Measurements from ENCODE around the gene ALKBH2. TPM values are rescaled to one million over a fixed set of nuclear protein-coding genes. Genes with fewer than 3 reads are reported as not detected.
"Not testable (repeated sequence)": the region's sequence is repeated elsewhere in the genome, so short reads cannot be mapped to it uniquely, and the experiment has no call there.

Gene ALKBH2
- total RNA-seq, 1 donor from 2014 or later = 10.6 TPM

DNA sequence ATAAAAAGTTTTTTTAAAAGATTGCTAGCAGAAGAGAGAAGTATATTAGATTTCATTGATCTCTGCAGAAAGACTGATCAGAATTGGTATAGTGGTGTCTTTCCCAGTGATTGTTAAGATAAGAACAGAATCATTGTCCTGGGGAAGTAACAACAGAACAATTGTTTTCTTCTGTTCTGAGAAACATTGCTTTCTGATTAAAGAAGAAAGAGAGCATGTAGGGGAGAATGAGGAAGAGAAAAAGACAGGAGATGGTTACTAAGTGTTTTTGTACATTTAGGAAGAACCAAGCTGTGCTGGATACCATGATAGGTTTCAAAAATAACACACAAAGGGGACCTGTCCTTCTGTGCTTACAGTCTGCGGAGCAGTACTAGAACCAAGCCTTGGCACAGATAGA is 35.9 kb downstream of the ALKBH2 start:
- Mint-ChIP-seq H3K4me3 (ENCODE audit: unreplicated experiment) (no peak overlapping the region), H3K27me3 (ENCODE audit: low read depth) (no peaks in the 10 kb centered on the region), H3K4me1 (ENCODE audit: low read depth) (peaks cover 11% of the 10 kb centered on the region), H3K27ac (ENCODE audit: unreplicated experiment) (no peak overlapping the region), H3K36me3 (ENCODE audit: low read depth) (peaks cover 8% of the 10 kb centered on the region), H3K9me3 (ENCODE audit: low read depth) (no peaks in the 10 kb centered on the region)
- no peak for DNase-seq (ENCODE audit: low spot score)
- TF ChIP-seq, protein P1, sequence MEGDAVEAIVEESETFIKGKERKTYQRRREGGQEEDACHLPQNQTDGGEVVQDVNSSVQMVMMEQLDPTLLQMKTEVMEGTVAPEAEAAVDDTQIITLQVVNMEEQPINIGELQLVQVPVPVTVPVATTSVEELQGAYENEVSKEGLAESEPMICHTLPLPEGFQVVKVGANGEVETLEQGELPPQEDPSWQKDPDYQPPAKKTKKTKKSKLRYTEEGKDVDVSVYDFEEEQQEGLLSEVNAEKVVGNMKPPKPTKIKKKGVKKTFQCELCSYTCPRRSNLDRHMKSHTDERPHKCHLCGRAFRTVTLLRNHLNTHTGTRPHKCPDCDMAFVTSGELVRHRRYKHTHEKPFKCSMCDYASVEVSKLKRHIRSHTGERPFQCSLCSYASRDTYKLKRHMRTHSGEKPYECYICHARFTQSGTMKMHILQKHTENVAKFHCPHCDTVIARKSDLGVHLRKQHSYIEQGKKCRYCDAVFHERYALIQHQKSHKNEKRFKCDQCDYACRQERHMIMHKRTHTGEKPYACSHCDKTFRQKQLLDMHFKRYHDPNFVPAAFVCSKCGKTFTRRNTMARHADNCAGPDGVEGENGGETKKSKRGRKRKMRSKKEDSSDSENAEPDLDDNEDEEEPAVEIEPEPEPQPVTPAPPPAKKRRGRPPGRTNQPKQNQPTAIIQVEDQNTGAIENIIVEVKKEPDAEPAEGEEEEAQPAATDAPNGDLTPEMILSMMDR (IDR thresholded peaks at IDR 0.05) = no peak

DNA sequence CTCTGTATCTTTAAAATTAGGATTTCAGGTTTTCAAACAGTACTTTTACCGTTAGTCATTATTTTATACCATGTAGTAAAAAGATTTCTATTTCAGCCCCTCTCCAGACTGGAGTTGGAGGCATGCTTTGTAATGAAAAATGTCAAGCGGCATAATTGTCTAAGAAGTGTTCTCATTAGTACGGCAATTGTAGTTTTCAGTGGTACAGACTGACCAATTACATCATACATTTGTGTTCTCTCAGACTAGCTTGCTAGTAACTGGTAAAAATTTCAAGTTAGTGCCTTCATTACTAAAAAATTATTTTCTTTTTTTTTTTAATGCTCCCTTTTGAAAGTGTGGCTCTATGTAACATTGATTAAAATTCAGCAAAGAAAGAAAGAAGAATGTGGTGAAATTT is 36.4 kb downstream of the ALKBH2 start:
- no peak overlapping the region for H3K4me3 Mint-ChIP-seq (ENCODE audit: unreplicated experiment)
- no peak for DNase-seq (ENCODE audit: low spot score)
- H3K9me3 Mint-ChIP-seq (ENCODE audit: low read depth) = no peaks in the 10 kb centered on the region
- no peaks in the 10 kb centered on the region for H3K27me3 Mint-ChIP-seq (ENCODE audit: low read depth)
- H3K36me3 Mint-ChIP-seq (ENCODE audit: low read depth) = peaks cover 8% of the 10 kb centered on the region
- H3K4me1 Mint-ChIP-seq (ENCODE audit: low read depth) = peaks cover 16% of the 10 kb centered on the region
- no peak overlapping the region for H3K27ac Mint-ChIP-seq (ENCODE audit: unreplicated experiment)
- TF ChIP-seq, protein P1 (IDR thresholded peaks at IDR 0.05) = no peak

DNA sequence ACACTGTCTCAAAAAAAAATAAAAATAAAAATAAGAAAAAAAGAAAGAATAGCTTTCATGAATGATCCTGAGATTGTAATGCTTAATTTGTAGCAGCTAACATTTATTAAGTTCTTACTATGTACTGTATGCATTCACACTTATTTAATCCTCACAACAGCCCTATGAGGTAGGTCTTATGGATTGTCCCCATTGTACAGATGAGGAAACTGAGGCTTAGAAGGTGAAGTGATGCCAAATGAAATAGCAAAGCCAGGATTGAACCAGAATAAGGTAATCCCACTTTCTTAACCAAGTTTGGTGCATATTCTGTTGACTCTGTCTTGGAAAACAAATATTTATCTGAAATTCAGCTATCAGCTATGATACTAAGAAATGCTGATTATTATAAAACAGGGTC is 38.8 kb downstream of the ALKBH2 start:
- no peak overlapping the region for H3K4me3 Mint-ChIP-seq (ENCODE audit: unreplicated experiment)
- no peak for DNase-seq (ENCODE audit: low spot score)
- TF ChIP-seq, protein P1 (IDR thresholded peaks at IDR 0.05) = no peak
- H3K9me3 Mint-ChIP-seq (ENCODE audit: low read depth) = no peaks in the 10 kb centered on the region
- H3K27ac Mint-ChIP-seq (ENCODE audit: unreplicated experiment) = no peak overlapping the region
- peaks cover 18% of the 10 kb centered on the region for H3K4me1 Mint-ChIP-seq (ENCODE audit: low read depth)
- peaks cover 5% of the 10 kb centered on the region for H3K36me3 Mint-ChIP-seq (ENCODE audit: low read depth)
- H3K27me3 Mint-ChIP-seq (ENCODE audit: low read depth) = no peaks in the 10 kb centered on the region

DNA sequence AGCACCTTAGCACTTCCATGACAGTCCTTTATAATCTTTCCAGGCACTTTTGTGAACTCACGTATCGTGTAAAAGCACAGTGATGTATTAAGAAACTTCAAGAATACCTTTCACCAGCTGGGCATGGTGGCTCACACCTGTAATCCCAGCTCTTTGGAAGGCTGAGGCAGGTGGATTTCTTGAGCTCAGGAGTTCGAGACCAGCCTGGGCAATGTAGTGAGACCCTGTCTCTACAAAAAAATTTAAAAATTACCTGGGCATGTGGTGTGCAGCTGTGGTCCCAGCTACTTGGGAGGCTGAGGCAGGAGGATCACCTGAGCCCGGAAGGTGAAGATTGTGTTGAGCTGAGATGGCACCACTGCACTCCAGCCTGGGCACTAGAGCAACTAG is 39.2 kb downstream of the ALKBH2 start:
- H3K36me3 Mint-ChIP-seq (ENCODE audit: low read depth); H3K27ac Mint-ChIP-seq (ENCODE audit: unreplicated experiment); DNase-seq (ENCODE audit: low spot score); H3K27me3 Mint-ChIP-seq (ENCODE audit: low read depth); H3K9me3 Mint-ChIP-seq (ENCODE audit: low read depth): not testable (repeated sequence)
- peaks cover 18% of the 10 kb centered on the region for H3K4me1 Mint-ChIP-seq (ENCODE audit: low read depth)
- H3K4me3 Mint-ChIP-seq (ENCODE audit: unreplicated experiment) = peak overlapping the region; percentile 92

DNA sequence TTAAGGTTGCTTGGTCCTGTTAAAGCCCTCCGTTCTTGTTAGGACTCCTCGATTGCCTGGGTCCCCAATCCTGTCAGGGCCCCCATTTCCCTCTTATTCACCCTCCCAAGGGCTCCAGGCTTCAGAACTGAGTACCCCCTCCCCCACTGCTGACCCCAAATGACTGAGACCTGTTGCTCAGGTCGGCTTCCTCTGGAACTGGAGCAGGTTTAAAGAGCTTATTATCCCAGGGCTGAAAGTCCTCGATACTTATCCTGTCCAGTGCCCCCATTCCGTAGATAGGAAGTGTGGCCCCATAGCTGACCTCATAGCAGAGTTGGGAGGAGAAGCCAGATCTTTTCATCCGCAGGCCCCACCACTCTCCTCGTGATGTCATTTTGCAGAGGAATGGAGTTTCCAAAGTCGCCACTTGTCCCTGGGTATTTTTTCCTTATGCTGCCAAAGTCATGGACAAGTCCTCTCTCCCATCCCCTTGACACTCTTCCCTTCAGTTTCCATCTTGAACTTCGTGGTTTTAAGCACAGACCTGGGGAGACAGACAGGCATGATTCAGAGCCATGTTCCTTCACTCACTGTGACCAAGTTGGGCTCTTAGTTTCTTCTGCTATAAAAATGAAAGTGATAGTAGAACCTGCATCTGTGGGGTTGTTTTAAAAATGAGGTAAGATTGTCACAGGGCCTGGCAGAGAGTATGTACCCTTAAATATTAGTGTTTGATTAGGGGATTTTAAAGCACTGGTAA is 39.7 kb downstream of the ALKBH2 start:
- Mint-ChIP-seq H3K36me3 (ENCODE audit: low read depth) (peaks cover 3% of the 10 kb centered on the region), H3K27ac (ENCODE audit: unreplicated experiment) (peak overlapping the region; percentile 65), H3K4me1 (ENCODE audit: low read depth) (peaks cover 18% of the 10 kb centered on the region), H3K9me3 (ENCODE audit: low read depth) (no peaks in the 10 kb centered on the region), H3K27me3 (ENCODE audit: low read depth) (no peaks in the 10 kb centered on the region), H3K4me3 (ENCODE audit: unreplicated experiment) (peak overlapping the region; percentile 92)
- TF ChIP-seq, protein P1 (IDR thresholded peaks at IDR 0.05) = no peak
- no peak for DNase-seq (ENCODE audit: low spot score)

Data from chondrocyte (in vitro differentiated cells).